Stimulated activated CD8-positive, alpha-beta memory T cell treated with anti-CD3 and anti-CD28 coated beads, Interleukin-15, amount 100 ng/mL, for 24 hours (primary cell): Measurements from ENCODE around the gene DNAJB14.

Experiments used
- DNase-seq: peaks from one replicate; pipeline ENCODE4 v3.0.0-alpha.2; 2020; ENCODE audit warnings: low read depth

The DNAJB14 gene

DNA sequence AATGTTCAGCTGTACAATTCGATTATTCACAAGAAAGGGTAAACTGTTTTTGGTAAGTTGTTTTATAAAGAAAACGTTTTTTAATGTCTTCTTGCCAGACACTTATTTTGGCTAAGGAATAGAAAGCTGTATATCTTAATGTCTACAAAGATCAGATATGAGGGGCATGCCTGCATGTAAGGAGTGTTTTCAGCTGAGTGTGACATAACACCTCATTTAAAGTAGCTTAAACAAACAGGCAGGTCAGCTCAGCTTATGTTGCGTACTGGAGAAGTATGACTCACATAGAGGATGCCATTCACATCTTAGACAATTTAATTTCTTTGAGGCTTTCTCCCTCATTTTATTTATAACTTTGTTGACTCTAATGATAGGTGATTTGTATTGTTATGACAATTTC is 82.6 kb downstream of the DNAJB14 start:
- DNase-seq = no peak

DNA sequence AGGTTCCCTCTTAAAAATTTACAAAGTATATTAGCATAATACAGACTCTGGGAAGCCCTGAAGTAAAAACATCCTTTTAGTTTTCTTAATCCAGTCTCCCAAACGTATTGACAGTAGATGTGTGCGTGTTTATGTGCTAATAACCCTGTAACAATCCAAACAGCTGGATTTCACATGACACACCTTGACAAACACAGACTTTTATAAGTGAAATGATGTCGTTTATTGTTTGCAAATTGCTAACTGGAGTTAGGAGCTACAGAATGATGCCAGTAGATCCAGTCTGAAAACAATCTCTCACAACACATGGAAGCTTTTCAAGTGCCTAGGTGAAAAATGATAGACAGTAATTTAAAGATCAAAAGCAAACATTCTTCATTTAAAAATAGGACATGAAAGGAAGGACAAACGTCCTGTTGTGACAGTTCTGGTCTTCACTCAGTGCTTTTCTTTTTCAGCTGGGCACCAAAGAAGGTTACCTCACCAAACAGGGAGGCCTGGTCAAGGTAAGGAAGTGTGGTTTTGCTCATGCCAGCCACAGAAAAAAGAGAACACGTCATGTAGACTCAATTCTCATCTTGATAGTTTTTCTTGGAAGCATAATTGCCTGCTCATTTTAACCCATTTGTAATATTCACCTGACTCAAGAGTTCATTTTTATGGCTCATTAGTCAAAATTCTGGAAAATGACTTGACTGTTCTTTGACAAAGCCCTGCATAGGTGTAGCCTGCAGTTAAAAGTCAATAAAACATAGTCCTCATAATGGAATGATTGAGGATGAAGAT is 85.1 kb downstream of the DNAJB14 start:
- no peak for DNase-seq

DNA sequence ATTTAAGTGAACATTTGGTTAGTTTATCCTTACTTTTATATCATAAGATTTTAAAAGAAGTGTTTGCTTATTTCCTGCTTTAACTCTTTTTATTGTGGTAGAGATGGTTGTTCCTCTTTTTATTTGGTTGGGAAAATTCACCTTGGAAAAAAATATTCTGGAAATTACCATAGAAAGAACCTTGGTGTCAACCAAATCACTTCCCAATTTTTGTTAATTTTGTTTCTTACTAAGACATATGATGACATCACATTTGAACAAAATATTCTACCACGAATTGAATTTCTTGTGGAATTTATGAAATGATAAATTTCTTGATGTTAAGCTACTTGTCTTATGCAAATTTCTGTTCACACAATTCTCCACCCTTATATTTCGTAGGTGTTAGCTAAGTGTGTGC is 85.9 kb downstream of the DNAJB14 start:
- no peak for DNase-seq

DNA sequence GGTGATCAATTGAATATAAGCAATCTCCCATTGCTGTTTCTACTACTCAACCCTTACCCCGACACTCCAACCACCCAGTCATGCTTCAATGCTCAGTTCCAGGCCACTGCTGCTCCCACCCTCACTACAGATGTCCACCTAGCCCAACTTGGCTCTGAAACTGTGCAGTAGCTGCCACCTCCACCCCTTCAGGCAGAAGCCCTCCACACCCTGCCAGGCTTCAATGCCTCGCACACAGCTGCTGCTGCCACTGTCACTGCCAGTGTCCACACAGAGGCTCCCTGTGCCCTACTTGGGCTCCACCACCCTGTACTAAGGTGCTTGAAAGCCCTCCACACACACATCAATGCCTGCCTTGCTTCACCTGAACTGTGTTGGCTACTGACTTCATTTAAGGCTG is 86.8 kb downstream of the DNAJB14 start:
- DNase-seq = no peak

DNA sequence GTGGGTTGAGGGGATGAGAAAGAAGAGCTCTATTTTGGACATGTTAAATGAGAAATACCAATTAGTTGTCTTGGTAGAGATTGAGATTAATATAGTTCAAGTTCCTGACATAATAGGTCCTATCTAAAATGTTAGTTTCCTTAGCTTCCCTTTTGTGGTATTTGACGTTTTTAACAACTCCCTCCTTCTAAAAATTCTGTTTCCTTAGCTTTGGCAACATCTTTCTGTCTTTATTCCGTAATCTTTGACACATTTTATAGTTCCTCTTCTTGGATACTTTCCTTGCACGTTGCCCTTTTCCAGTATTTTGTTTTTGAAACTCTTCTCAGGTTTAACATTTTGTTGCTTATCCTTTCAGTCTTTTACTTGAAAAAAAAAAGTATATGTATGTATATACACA is 89.1 kb downstream of the DNAJB14 start:
- DNase-seq = no peak

DNA sequence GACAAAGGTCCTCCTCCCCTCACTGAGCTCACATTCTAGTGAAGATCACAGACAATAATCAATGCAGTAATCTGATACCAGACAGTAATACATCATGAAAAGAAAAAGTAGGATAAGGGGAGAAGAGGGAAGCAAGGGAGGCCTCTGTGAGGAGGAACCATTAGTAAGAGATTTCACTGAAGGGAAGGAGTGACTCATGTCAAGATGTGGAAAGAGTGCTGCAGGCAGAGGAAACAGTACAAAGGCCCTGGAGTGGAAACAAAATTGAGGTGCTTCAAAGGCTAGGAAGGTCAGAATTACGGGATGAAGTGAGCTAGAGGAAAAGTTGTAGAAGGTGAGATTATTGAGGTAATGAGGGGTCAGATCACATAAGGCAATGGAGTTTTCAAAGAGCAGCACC is 90.3 kb downstream of the DNAJB14 start:
- no peak for DNase-seq

DNA sequence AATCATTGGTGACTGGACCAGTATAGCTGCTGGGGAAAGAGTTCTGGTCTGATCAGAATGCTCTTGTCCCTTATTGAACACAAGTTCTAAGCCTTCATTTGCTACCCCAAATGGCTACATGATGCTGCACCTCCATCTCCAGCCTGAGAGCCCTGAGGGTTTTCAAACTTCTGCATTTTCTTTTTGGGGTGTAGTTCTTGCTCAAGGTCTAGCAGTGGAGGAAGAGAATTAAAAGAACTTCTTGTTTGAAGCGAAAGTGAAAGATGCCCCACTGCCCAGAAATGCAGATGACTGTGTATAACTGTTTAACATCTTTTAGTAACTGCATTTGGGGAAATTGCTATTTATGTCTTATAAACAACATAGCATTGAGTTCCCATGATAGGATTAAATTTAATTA is 90.7 kb downstream of the DNAJB14 start:
- no peak for DNase-seq

DNA sequence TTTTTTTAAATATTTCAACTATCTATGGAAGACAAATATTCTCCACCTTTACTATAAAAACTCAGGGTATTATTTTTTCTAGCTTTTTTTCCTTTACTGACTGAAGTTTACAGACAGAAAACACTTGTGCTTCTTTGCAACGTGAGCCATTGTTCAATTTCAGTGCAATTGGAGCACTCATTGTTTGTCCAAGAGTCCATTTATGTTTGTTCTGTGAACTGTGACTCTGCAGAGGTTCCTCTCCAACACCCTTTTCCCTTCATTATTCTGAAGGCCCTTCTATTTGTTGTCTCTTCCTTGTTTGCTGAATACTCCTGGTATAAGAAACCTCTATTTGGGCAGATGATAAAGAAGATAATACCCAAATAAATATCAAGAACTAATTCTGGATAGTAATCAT is 92.4 kb downstream of the DNAJB14 start:
- no peak for DNase-seq

DNA sequence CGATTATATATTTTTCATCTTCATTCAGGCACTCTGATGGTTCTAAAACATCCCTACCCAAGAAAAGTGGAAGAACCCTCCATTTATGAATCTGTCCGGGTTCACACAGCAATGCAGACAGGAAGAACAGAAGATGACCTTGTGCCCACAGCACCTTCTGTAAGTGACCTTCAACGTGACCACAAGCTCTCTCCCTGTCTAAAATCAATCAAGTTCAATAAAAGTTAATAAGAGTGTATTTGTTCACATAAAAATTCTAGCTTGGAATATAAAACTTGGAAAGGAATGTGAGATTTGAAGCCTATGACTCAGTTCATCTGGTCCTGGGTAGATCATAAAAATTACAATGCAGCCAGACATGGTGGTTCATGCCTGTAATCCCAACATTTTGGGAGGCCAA is 93.2 kb downstream of the DNAJB14 start:
- DNase-seq = no peak

DNA sequence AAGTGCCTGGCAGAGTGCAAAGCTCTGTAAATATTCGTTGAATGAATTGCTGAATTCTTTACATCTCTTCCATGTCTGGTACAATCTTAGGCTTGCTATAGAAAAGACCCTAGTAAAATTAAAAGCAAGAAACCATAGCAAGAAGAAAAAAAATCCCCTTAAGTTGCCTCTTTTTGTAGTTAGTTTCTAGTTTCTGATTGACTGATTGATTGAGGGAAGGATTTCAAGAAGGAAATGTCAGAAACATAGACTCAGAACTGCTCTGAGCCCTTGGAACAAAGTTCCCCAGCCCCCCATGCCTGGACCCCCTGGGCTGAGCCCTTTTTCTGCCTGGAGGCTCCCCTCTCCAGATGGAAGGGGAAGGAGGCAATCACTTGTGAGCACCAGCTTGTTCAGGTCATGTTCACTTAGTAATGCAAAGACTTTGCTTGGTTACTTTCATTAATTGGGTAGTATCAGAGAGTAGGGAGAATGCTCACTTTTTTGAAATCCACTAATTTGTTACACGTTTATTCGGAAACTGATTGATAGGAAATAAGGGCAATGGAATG is 94.1 kb downstream of the DNAJB14 start:
- no peak for DNase-seq

DNA sequence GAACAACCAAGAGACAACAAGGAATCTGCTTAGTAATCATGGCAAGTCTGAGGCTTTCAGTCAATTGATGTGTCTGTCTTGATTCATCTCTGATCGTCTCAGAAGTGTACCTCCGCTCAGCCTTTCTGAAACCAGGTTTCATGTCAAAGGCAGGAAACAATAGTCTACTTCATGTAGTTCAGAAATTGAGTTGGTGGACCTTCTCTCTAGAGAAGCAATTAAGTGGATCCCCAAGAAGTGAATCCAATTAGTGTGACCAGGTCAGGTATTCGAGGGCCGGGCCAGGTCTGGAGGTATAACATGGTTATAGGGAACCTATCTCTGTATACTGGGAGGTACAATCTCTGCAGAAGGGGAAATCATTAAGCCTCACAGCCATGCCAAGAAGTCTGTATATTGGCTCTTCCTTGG is 97.8 kb downstream of the DNAJB14 start:
- DNase-seq = no peak

DNA sequence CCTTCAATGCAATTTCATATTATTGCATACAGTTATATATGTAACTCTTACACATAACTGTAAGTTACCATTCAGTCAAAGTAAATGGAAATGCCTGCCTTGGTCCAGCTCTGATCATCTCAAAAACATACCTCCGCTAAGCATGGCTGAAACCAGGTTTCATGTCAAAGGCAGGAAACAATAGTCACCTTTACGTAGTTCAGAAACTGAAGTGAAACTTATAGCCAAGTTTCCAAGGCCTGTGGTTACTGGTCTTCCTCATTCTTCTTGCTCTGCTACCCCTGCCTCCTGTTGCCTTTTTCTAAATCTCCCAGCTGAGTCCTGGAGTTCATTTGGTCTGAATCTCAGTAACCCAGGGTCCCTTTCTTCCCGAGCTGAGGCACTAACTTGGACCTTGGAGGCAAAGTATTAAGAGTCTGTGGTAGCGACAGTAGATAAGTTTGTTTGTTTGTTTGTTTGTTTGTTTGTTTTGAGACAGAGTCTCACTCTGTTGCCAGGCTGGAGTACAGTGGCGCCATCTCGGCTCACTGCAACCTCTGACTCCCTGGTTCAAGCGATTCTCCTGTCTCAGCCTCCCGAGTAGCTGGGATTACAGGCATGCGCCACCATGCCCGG is 98.9 kb downstream of the DNAJB14 start:
- no peak for DNase-seq

DNA sequence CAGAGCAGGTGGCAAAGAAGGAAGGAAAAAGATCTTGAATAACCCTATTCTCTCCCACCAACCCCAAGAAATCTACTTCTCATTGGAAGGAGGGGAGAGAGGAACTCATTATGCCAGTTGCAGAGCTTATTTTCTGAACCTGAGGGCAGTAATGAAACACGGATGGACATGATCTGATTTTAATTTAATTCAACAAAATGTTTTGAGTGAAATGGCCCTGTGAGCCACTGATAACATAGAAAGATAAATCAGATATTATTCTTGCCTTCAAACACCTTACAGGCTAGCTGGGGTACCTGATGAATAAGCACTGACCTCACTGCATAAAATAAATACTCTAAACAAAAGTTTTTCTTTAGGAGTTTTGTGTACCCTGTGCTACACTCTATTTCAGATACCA is 99.5 kb downstream of the DNAJB14 start:
- DNase-seq = no peak
